Smooth muscle cell (in vitro differentiated cells): ENCODE data around the gene AXIN2. TPM values are rescaled to one million over a fixed set of nuclear protein-coding genes. Genes with fewer than 3 reads are reported as not detected.

Experiments
- DNase-seq: peaks from one replicate; lab custom pipeline; 2025; ENCODE audit not compliant: unreplicated experiment; lab: John Stamatoyannopoulos, UW
- H2AFZ ChIP-seq: fragments of 200-600 bp; sonication (generic); 2 replicates; pipeline ENCODE4 v1.6.0; 2016; ENCODE audit warnings: antibody characterized with exemption, low read depth, mild to moderate bottlenecking
- H3F3A ChIP-seq: fragments of 200-600 bp; sonication (generic); 2 replicates; pipeline ENCODE4 v1.6.0; 2017; ENCODE audit warnings: antibody characterized with exemption, low read depth
- H3K27ac ChIP-seq: fragments of 200-600 bp; sonication (generic); 2 replicates; pipeline ENCODE4 v1.5.1; 2016; ENCODE audit warnings: low read depth, mild to moderate bottlenecking
- H3K27me3 ChIP-seq: fragments of 200-600 bp; sonication (generic); 2 replicates; pipeline ENCODE4 v1.6.1; 2016; ENCODE audit warnings: low read depth, mild to moderate bottlenecking
- H3K36me3 ChIP-seq: fragments of 200-600 bp; sonication (generic); 2 replicates; pipeline ENCODE4 v1.5.1; 2016; ENCODE audit warnings: low read depth
- H3K4me1 ChIP-seq: fragments of 200-600 bp; sonication (generic); 2 replicates; pipeline ENCODE4 v1.5.1; 2016; ENCODE audit warnings: low read depth
- H3K4me2 ChIP-seq: fragments of 200-600 bp; sonication (generic); 2 replicates; pipeline ENCODE4 v1.6.0; 2016; ENCODE audit warnings: mild to moderate bottlenecking
- H3K4me3 ChIP-seq: fragments of 200-600 bp; sonication (generic); 2 replicates; pipeline ENCODE4 v1.5.1; 2016; ENCODE audit warnings: mild to moderate bottlenecking
- H3K79me2 ChIP-seq: fragments of 200-600 bp; sonication (generic); 2 replicates; pipeline ENCODE4 v1.6.0; 2016; ENCODE audit warnings: low read depth, mild to moderate bottlenecking
- H3K9ac ChIP-seq: fragments of 200-600 bp; sonication (generic); 2 replicates; pipeline ENCODE4 v1.6.0; 2016; ENCODE audit warnings: low read depth
- H3K9me3 ChIP-seq: fragments of 200-600 bp; sonication (generic); replicated peaks from 2 replicates; pipeline ENCODE4 v1.5.1; 2016; ENCODE audit warnings: low read depth
- H4K20me1 ChIP-seq: fragments of 200-600 bp; sonication (generic); 2 replicates; pipeline ENCODE4 v1.6.0; 2016; ENCODE audit warnings: low read depth
- CTCF ChIP-seq: fragments of 200-600 bp; sonication (generic); IDR thresholded peaks from 2 replicates; pipeline ENCODE4 v1.5.1; 2017; ENCODE audit warnings: borderline replicate concordance, mild to moderate bottlenecking, antibody characterized with exemption; ENCODE audit not compliant: insufficient read depth, poor library complexity, severe bottlenecking
- WGBS: methylation state at CpG from one replicate; pipeline ENCODE4 v1.1.7; 2016; ENCODE audit warnings: low lambda C conversion rate; 5-methylcytosine and 5-hydroxymethylcytosine counted together
- polyA plus RNA-seq: library from polyadenylated mRNA; unstranded; fragments of >200 nt; fragmentation: Nextera tagmentation; extraction: Ambion mirVana; gene quantifications from 2 replicates; pipeline ENCODE4 v1.2.1, GENCODE V29; 2016
- total RNA-seq: library from RNA; depleted of rRNA; stranded (reverse); fragments of >200 nt; gene quantifications from 2 replicates; pipeline ENCODE4 v1.2.3, GENCODE V29; 2014

Gene AXIN2
- total and polyA plus RNA-seq, 2 experiments from 2014 or later = 13.8 to 14.2 TPM

- no peak overlapping the region for H3K4me2 ChIP-seq
- no peaks in the 10 kb centered on the region for H4K20me1 ChIP-seq
- H3F3A ChIP-seq = no peaks in the 10 kb centered on the region
- no peaks in the 10 kb centered on the region for H3K9me3 ChIP-seq
- 96% methylated on average over 8 of the region's 8 CpGs for WGBS
- no peak for TF ChIP-seq CTCF
- no peak overlapping the region for H2AFZ ChIP-seq
- H3K4me1 ChIP-seq = peaks cover 20% of the 10 kb centered on the region
- H3K79me2 ChIP-seq = no peaks in the 10 kb centered on the region
- no peaks in the 10 kb centered on the region for H3K36me3 ChIP-seq
- no peak for DNase-seq
- H3K4me3 ChIP-seq = no peak overlapping the region
- H3K27me3 ChIP-seq = no peaks in the 10 kb centered on the region
- no peak overlapping the region for H3K27ac ChIP-seq
- H3K9ac ChIP-seq = no peak overlapping the region
Observed at GRCh38 chr17:65568918-65569317, 7.5 kb upstream of the AXIN2 start.

GRCh38 chr17:65567566-65567965, 6.1 kb upstream of the AXIN2 start:
- WGBS = 94% methylated on average over 12 of the region's 12 CpGs
- H4K20me1 ChIP-seq = no peaks in the 10 kb centered on the region

GRCh38 chr17:65565559-65565958, 4.1 kb upstream of the AXIN2 start:
- TF ChIP-seq CTCF = no peak
- peaks cover 14% of the 10 kb centered on the region for H3K4me1 ChIP-seq
- H3K27ac ChIP-seq = no peak overlapping the region
- H3K9me3 ChIP-seq = no peaks in the 10 kb centered on the region
- no peak overlapping the region for H3K4me3 ChIP-seq
- H3K27me3 ChIP-seq = no peaks in the 10 kb centered on the region
- no peaks in the 10 kb centered on the region for H4K20me1 ChIP-seq
- no peaks in the 10 kb centered on the region for H3K36me3 ChIP-seq
- H3K4me2 ChIP-seq = no peak overlapping the region
- no peak overlapping the region for H2AFZ ChIP-seq
- DNase-seq = no peak
- 88% methylated on average over 4 of the region's 4 CpGs for WGBS
- H3K79me2 ChIP-seq = no peaks in the 10 kb centered on the region
- no peak overlapping the region for H3K9ac ChIP-seq
- H3F3A ChIP-seq = no peaks in the 10 kb centered on the region

More at GRCh38 chr17:65567566-65567965, 6.1 kb upstream of the AXIN2 start:
- no peak overlapping the region for H3K9ac ChIP-seq
- DNase-seq = no peak
- peaks cover 15% of the 10 kb centered on the region for H3K4me1 ChIP-seq
- no peak overlapping the region for H2AFZ ChIP-seq
- no peak for TF ChIP-seq CTCF
- no peaks in the 10 kb centered on the region for H3F3A ChIP-seq
- no peak overlapping the region for H3K4me2 ChIP-seq
- H3K36me3 ChIP-seq = no peaks in the 10 kb centered on the region
- H3K79me2 ChIP-seq = no peaks in the 10 kb centered on the region
- no peaks in the 10 kb centered on the region for H3K9me3 ChIP-seq
- H3K27me3 ChIP-seq = no peaks in the 10 kb centered on the region
- H3K4me3 ChIP-seq = no peak overlapping the region
- no peak overlapping the region for H3K27ac ChIP-seq

- Histone ChIP-seq H3K9ac (no peak overlapping the region), H2AFZ (no peak overlapping the region), H3K4me3 (no peak overlapping the region), H3K9me3 (no peaks in the 10 kb centered on the region), H3K36me3 (no peaks in the 10 kb centered on the region), H3F3A (no peaks in the 10 kb centered on the region), H3K27me3 (no peaks in the 10 kb centered on the region), H4K20me1 (no peaks in the 10 kb centered on the region), H3K27ac (no peak overlapping the region), H3K79me2 (peaks cover 4% of the 10 kb centered on the region), H3K4me1 (peaks cover 14% of the 10 kb centered on the region), H3K4me2 (no peak overlapping the region)
- 64% methylated on average over 8 of the region's 8 CpGs for WGBS
- TF ChIP-seq CTCF = no peak
- no peak for DNase-seq
Observed at GRCh38 chr17:65564793-65565192, 3.3 kb upstream of the AXIN2 start.
